Measurements from ENCODE around the gene PLPP1.

Gene PLPP1

GRCh38 chr5:55418994-55419968 lies 115.5 kb downstream of the PLPP1 start:
- FAIRE-seq (no peak), DNase-seq (ENCODE audit: extremely low spot score, insufficient read length, low read depth) (no peak)

DNA sequence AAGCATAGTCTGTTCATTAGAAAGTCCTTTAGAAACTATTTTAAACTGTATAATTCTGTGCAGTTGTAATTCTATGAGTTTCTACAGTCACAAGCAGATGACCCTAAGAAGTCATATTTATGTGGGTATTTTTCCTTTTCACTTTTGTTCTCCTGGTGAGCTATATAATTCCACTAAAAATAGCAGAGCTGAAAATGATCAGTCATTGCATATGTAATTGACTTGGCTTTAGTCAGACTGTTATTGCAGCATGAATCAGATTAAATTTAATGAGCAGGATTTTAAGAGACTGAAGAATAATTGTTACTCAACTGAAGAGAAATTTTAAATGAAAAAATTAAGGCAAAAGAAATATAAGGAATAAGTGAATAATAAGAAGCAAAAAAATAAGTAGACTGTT lies 118.5 kb downstream of the PLPP1 start:
- no peak for DNase-seq (ENCODE audit: extremely low spot score, insufficient read length, low read depth)
- no peak for FAIRE-seq

DNA sequence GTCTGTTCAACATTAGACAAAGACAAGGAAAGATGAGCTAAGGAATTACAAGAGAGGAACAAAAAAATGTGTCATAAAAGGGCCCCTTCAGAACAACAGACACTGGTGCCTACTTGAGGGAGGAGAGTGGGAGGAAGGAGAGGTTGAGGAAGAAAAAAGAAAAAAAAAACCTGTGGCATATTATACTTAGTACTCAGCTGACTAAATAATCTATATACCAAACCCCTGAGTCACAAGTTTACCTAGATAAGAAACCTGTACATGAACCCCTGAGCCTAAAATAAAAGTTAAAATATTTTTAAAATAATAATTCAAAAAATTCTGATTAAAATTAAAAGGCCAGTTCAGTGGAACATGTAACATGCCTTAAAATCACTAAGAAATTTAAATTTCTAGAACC lies 119.7 kb downstream of the PLPP1 start:
- no peak for FAIRE-seq
- no peak for DNase-seq (ENCODE audit: extremely low spot score, insufficient read length, low read depth)

GRCh38 chr5:55413644-55414043 lies 121.1 kb downstream of the PLPP1 start:
- DNase-seq (ENCODE audit: extremely low spot score, insufficient read length, low read depth), result no peak
- no peak for FAIRE-seq

GRCh38 chr5:55411876-55412275 lies 122.9 kb downstream of the PLPP1 start:
- no peak for FAIRE-seq
- no peak for DNase-seq (ENCODE audit: extremely low spot score, insufficient read length, low read depth)

DNA sequence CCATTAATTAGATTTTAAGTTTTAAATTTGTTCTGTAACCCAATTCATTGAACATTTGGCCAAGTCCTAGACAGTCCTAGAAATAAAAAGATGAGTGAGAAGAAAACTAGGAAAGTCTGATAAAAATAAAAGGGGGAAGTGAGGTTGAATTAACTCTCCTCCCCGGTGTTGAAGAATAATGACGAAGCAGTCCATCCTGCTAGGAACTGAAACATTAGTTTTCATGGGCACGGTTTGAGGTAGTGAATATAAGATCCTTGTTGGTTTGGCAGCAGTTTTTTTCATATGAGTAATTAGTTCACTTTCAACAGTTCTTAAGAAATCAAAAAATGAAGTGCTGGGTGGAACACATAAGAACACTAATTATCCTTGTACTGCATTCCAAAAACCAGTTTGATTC lies 123.9 kb downstream of the PLPP1 start:
- DNase-seq (ENCODE audit: extremely low spot score, insufficient read length, low read depth) (no peak), FAIRE-seq (no peak)

GRCh38 chr5:55409775-55410174 lies 125.0 kb downstream of the PLPP1 start:
- DNase-seq (ENCODE audit: extremely low spot score, insufficient read length, low read depth), result no peak
- FAIRE-seq, result no peak

DNA sequence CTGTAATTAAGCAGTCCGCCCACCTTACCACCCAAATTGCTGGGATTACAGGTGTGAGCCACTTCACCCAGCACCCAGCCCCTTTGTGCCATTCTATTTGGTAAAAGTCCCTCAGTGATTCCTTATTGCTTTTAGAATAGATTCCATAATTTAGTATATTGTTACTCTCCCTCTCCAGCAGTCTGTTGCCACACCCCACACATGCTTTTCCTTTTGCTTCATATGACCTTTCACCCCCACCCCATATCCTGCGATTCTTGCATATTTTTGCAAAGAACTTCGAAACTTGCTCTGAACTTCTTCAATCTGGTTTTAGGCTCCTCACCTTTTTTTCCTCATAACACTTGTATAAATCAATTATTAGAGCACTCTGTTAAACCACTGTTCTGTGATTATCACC lies 126.8 kb downstream of the PLPP1 start:
- DNase-seq (ENCODE audit: extremely low spot score, insufficient read length, low read depth) (no peak), FAIRE-seq (no peak)

GRCh38 chr5:55407059-55407684 lies 127.6 kb downstream of the PLPP1 start:
- FAIRE-seq, result peak; percentile 38
- DNase-seq (ENCODE audit: extremely low spot score, insufficient read length, low read depth), result no peak

DNA sequence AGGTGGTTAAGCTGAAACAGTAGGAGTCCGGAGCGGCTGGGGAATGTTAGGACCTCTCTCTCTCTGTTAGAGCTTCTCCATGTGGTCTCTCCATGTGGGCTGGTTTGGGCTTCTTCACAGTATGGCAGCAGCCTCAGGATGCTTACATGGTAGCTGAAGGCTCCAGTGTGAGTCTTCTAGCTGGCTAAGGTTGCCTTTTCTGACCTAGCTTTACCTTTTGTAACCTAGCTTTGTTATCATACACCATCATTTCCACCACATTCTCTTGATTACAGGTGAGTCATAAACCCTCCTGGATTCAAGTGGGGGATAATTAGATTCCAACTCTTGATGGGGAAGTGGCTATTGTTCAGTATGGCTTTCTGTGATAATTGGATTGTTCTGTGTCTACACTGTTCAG lies 128.5 kb downstream of the PLPP1 start:
- FAIRE-seq (no peak), DNase-seq (ENCODE audit: extremely low spot score, insufficient read length, low read depth) (no peak)

- DNase-seq (ENCODE audit: extremely low spot score, insufficient read length, low read depth) (no peak), FAIRE-seq (no peak)
Observed at GRCh38 chr5:55402199-55402598, 132.6 kb downstream of the PLPP1 start.

DNA sequence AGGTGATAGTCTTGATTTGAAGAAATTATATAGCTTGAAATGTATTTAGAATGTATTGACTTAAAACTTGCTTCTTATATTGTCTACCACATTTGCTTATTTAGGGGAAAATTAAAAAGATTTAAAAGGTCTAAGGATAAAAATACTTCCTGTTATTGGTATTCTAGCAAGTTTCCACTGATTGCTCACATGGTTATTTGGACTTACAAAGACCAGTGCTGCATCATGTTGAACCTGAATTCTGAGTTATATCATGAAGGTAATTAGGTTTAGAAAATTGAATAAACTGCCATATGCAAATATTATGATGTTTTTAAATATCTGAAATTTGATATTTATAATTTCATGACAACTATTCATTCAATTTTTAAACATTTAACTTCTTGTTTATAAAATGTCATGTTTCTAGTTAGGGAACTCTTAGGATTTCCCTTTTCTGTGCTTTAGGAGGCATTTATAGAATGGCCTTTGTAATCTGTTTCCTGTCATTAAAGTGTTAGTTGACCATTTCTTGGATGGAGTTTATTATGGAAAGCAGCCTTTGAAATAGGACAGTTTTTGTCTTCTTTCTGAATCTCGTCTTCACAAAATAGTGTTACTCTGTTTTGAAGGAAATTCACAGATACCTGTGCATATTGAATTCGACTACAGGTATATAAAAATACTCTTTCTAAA lies 141.1 kb downstream of the PLPP1 start:
- DNase-seq (ENCODE audit: extremely low spot score, insufficient read length, low read depth) (no peak), FAIRE-seq (no peak)

DNA sequence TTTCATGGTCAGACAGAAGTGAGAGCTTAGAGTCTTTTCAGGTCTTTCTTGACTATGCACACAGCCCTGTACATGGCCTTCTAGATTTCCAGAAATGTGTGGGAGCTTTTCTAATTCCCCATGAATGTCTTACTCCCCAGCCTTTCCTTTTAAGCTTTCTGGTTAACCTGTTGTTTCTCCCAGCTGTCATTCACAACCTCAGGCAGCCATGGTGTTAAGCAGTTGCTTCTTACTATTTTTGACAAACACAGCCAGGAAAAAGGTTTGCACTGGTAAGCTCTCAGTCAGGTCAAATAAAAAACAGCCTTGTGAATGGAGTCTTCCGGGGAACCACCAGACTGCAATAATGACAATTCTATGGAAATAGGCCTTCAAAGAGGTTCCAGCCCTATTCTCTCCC lies 142.1 kb downstream of the PLPP1 start:
- no peak for DNase-seq (ENCODE audit: extremely low spot score, insufficient read length, low read depth)

GRCh38 chr5:55391707-55392106 lies 143.1 kb downstream of the PLPP1 start:
- FAIRE-seq (no peak), DNase-seq (ENCODE audit: extremely low spot score, insufficient read length, low read depth) (no peak)

More for the DNA sequence above, 142.1 kb downstream of the PLPP1 start:
- FAIRE-seq, result no peak

- DNase-seq (ENCODE audit: extremely low spot score, insufficient read length, low read depth), result no peak
- no peak for FAIRE-seq
Observed at GRCh38 chr5:55387865-55388264, 146.9 kb downstream of the PLPP1 start.

DNA sequence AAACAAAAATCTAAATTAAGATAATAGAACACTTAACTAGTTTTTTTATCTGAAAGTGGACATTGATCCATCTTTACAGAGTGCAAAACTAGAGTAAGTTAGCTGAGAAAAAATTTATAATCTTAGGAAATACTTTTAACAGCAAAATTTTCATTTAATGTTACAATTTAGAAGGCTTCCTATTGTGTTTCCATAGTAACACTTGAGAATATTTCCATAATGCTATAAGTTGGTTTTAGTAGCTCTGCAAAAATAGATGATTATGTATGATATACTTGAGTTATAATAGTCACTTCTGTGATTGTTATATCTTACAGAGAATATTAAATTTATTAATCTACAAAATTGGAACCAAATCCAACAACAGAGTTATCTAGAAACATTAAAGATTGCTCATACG lies 148.4 kb downstream of the PLPP1 start:
- DNase-seq (ENCODE audit: extremely low spot score, insufficient read length, low read depth) (no peak), FAIRE-seq (no peak)

DNA sequence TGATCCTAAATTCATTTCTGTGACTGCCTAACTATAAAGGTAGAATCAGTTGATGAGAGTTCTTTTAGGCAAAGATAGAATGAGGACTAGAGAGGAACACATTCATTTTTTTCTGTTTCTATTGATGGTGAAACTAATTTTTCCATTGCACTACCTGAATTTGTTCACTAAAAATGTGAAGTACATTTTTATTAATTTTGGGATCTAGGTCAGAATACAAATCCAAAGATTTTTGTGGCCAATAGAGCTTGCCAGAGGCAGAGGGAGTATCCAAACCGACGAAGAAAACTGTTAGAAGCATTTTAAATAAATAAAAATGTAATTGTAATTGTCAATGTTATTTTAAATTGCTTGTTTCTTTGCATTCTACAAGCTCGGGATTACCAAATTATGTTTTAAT lies 148.9 kb downstream of the PLPP1 start:
- no peak for FAIRE-seq
- DNase-seq (ENCODE audit: extremely low spot score, insufficient read length, low read depth), result no peak

GRCh38 chr5:55385227-55385626 lies 149.5 kb downstream of the PLPP1 start:
- FAIRE-seq (no peak), DNase-seq (ENCODE audit: extremely low spot score, insufficient read length, low read depth) (no peak)

DNA sequence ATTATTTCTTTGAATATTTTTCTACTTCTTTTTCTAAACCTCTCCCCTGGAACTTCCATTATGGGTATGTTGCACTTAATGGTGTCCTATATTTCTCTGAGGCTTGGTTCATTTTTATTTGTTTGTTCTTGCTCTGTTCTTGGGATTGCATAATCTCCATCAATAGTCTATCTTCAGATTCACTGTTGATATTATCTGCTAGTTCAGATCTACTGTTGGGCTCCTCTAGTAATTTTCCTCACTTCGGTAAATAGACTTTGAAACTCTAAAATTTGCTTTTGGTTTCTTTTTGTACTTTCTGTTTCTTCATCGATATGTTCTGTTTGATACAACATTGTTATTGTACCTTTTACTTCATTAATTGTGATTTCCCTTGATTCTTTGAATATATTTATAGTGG lies 150.7 kb downstream of the PLPP1 start:
- DNase-seq (ENCODE audit: extremely low spot score, insufficient read length, low read depth) (no peak), FAIRE-seq (no peak)

GRCh38 chr5:55383254-55383653 lies 151.5 kb downstream of the PLPP1 start:
- no peak for FAIRE-seq
- no peak for DNase-seq (ENCODE audit: extremely low spot score, insufficient read length, low read depth)

DNA sequence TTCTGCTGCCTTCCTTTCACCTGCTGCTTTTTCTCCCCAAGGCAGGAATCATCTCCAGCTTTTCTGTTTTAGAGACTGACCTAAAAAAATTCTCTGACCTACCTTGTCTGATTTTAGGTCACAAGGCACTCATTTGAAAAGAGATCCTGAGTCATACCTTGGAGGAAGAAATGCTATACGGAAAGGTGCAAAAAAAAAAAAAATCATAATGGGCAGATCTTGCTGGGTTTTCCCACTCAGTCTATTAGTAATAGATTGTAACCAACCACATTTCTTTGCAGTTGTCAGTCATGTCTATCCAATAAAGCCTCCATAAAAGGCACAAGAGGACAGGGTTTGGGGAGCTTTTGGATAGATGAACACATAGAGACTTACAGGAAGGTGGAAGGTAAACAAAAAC lies 157.0 kb downstream of the PLPP1 start:
- FAIRE-seq, result no peak

More for the DNA sequence above, 157.0 kb downstream of the PLPP1 start:
- no peak for DNase-seq (ENCODE audit: extremely low spot score, insufficient read length, low read depth)
